Muscle of arm (tissue), 12 donors: ENCODE measurements around the gene HLA-DMB. TPM values are rescaled to one million over a fixed set of nuclear protein-coding genes. Genes with fewer than 3 reads are reported as not detected.

Experiments
- DNase-seq: peaks from one replicate; pipeline ENCODE4 v3.0.0-alpha.2; 2013
- polyA plus RNA-seq, 12 donors: library from polyadenylated mRNA; unstranded; fragments of 120-200 nt; gene quantifications; one replicate each; pipeline ENCODE4 v1.2.1, GENCODE V29; 2013; ENCODE audit not compliant: insufficient read length in 12 of 12

The HLA-DMB gene
- polyA plus RNA-seq, 12 donors = 3.0 to 15.7 (median 3.8) TPM; not detected in 1

- DNase-seq = no peak
These were observed 9.6 kb downstream of the HLA-DMB start for GRCh38 chr6:32931211-32931610.

- no peak for DNase-seq
These were observed 18.7 kb downstream of the HLA-DMB start for GRCh38 chr6:32922083-32922482.

DNA sequence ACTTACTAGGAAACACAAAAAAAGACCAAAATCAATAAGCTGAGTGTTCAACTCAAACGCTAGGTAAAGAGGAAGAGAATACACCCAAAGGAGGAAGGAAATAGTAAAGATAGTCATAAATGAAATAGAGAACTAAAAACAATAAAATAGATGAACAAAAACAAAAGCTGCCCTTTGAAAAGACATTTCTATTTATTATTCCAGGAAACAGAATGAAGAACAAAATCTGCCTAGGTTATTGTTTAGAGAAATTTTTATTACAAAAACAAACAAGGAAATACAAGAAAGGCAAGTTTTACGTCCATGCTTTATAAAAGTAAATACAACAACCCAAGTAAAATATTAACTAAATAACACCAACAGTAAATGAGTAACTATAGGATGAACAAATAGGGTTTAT, 20.1 kb downstream of the HLA-DMB start:
- no peak for DNase-seq

DNA sequence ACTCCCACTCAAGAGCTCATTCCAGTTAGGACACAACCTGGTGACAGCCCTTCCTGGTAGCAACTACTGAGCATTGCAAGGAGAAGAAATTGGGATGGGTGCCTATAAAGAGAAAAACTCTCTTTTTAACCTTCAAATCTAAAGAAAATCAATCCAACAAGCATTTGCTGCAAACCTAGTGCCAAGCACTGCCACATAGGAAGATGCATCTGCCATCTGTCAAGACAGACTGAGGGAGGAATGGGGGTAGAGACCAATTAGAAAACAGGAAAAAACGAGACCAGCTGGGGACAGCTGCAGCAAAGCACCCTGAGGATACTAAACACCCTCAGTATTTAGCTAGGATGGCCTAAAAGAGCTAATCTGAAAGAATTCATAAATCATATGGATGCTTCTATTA, 27.9 kb downstream of the HLA-DMB start:
- DNase-seq = no peak

GRCh38 chr6:32908897-32909296, 31.9 kb downstream of the HLA-DMB start:
- DNase-seq = no peak

DNA sequence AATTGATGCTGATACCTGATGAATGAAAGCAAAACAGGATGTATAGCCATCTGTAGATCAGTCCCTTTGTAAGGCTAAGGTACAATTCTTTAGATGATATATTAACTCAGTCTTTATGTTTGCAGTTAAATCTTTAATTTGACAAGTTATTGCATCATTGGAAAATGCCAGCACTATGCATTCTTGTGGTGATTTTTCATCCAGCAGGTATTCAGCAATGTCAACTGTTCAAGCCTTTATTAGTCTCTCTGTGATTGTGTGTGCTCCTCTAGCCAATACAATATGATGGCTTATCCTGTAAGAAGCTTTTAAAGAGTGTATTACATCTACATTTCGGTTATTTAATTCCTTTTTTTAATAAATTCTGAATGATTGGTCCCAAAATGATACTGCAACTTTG, 34.3 kb downstream of the HLA-DMB start:
- no peak for DNase-seq

DNA sequence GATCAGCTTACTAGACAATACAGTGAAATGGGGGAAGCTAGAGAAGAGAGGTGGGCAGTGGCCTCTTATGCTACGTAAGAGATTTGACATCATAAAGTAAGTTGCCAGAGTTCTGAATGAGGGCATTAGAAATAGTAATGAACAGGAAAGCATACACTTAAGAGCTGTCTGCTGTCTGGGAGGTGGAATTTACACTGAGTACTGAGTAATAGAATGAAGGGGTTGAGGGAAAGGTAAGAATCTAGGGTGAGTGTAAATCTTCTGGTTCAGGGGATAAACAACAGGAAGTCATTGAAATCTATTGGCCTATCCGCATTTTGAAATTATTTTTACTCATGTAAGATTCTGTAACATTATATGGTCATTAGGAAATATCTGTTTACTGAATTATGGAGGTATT, 35.8 kb downstream of the HLA-DMB start:
- no peak for DNase-seq

DNA sequence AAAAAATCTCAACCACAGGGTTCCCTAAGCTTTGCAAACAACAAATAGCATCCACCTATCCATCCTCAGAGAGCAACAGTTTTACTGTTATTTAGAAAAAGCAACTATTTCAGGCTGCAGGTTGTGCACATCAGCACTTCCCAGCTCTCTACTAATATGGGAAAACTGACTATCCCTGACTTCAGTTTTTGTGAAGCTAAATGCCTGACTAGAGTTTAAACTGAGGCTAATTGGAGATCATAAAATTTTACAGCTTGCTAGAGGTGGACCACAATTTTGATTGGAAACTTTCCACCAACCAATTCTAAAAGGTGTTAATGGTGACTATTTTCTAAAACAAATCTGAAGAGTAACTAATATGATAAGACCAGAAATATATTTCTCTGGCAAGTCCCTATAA, 36.9 kb downstream of the HLA-DMB start:
- DNase-seq = no peak

- DNase-seq = no peak
These were observed 45.9 kb downstream of the HLA-DMB start for GRCh38 chr6:32895006-32895345.

GRCh38 chr6:32894085-32895005, 46.5 kb downstream of the HLA-DMB start:
- DNase-seq = peak; percentile 97

DNA sequence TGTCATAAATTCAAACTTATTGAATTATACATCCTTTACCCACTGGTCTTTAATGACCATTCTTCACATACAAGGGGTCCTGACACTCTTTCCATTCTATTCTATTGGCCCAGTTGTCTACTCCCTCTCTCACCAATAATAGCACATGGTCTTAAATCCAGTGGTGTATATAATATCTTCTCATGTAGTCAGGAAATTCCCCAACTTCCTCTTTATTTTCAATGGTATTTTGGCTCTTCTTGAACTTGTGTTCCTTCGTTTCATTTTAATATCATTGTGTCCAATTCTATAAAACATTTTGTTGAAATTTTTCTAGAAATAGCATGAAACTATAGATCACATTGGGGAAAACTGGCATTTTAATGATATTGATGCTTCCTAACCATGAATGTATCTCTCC, 50.0 kb downstream of the HLA-DMB start:
- DNase-seq = no peak

DNA sequence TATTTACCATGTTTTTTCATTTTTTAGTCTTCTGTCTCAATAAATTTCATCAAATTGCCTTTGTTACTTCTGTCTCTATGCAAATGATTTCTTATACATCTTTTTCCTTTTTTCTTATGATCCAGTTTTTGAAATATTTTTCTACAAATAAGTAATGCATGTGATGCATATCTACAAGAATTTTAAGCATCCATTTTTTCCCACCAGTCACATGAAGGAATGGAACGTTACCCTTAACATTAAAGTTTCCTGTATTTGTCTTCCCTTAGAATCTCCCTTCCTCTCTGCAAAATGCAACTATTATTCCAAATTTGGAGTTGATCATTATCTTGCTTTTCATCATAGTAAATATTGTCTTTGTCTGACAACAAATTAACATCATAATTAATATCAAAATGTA, 51.3 kb downstream of the HLA-DMB start:
- DNase-seq = no peak

DNA sequence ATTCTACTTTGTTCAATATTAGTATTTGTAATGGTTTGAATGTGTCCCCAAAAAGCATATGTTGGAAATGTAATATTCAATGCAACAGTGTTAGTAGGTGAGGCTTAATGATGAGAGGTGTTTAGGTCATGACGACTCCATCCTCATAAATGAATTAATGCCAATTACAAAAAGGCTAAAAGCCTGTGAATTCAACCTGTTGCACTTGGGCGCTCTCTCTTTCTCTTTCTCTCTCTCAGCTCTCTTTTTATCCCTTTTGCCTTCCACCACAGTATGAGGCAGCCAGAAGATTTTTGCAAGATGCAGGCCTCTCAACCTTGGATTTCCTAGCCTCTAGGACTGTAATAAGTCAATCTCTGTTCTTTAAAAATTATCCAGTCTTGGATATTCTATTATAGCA, 52.3 kb downstream of the HLA-DMB start:
- no peak for DNase-seq

DNA sequence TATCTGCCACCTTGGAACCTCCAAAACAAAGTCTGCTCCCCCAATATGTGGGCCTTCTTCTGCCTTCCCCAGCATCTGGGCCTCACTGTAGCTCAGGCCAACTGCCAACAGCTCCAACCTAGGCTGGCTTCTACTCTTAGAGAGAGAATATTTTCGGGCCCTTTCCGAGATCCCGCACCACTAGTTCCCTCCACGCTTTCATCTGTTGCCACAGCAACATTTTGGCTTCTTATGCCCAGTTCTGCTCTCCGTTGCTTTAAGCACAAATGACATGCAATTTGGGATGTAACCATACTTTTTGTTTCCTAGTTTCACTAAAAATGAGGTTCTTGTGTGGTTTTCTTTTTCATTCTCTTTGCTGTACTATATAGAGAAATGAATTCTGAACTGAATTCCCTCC, 53.2 kb downstream of the HLA-DMB start:
- DNase-seq = no peak

GRCh38 chr6:32886681-32887383, 54.0 kb downstream of the HLA-DMB start:
- no peak for DNase-seq

GRCh38 chr6:32885698-32886286, 55.0 kb downstream of the HLA-DMB start:
- peak; percentile 68 for DNase-seq

Other genes with a start within 250 kb of the HLA-DMB start
- gene HLA-DQA2, start 199.6 kb downstream of the HLA-DMB start, polyA plus RNA-seq = 1 to 10 TPM in 2 of 12 donors, under 1 TPM in 6, not detected in 4; 0.25 to 2.7 (median 0.57) TPM
- 1 to 10 TPM in 2 of 12 donors, under 1 TPM in 4, not detected in 6; 0.23 to 2.3 (median 0.56) TPM for gene HLA-DQB2, start 177.5 kb downstream of the HLA-DMB start, polyA plus RNA-seq
- 1 to 10 TPM in 1 of 12 donors, under 1 TPM in 4, not detected in 7; 0.19 to 1.3 (median 0.25) TPM for gene HLA-DOB, start 124.0 kb downstream of the HLA-DMB start, polyA plus RNA-seq
- 10 to 100 TPM in 1 of 12 donors, 1 to 10 TPM in 10, not detected in 1; 3.7 to 13.7 (median 5.8) TPM for gene TAP2, start 102.3 kb downstream of the HLA-DMB start, polyA plus RNA-seq
- 10 to 100 TPM in 11 of 12 donors, not detected in 1; 11.2 to 17.3 (median 12.8) TPM for gene PSMB8, start 97.0 kb downstream of the HLA-DMB start, polyA plus RNA-seq
- 10 to 100 TPM in 4 of 12 donors, 1 to 10 TPM in 7, not detected in 1; 6.5 to 13.6 (median 9.1) TPM for gene TAP1, start 87.3 kb downstream of the HLA-DMB start, polyA plus RNA-seq
- 10 to 100 TPM in 1 of 12 donors, 1 to 10 TPM in 10, not detected in 1; 2.5 to 27.2 (median 4.4) TPM for gene PSMB9, start 86.8 kb downstream of the HLA-DMB start, polyA plus RNA-seq
- gene HLA-DMA, start 12.1 kb upstream of the HLA-DMB start, polyA plus RNA-seq = 10 to 100 TPM in 2 of 12 donors, 1 to 10 TPM in 8, not detected in 2; 2.7 to 28.3 (median 5.0) TPM
- gene BRD2, start 27.6 kb upstream of the HLA-DMB start, polyA plus RNA-seq = 100 to 1,000 TPM; 144 to 876 (median 162) TPM
- 1 to 10 TPM in 6 of 12 donors, under 1 TPM in 5, not detected in 1; 0.41 to 8.0 (median 1.6) TPM for gene HLA-DOA, start 68.6 kb upstream of the HLA-DMB start, polyA plus RNA-seq
- gene HLA-DPA1, start 132.6 kb upstream of the HLA-DMB start, polyA plus RNA-seq = 10 to 100 TPM in 9 of 12 donors, 1 to 10 TPM in 2, not detected in 1; 7.6 to 44.7 (median 13.9) TPM
- gene HLA-DPB1, start 135.0 kb upstream of the HLA-DMB start, polyA plus RNA-seq = 10 to 100 TPM in 2 of 12 donors, 1 to 10 TPM in 9, not detected in 1; 2.9 to 29.8 (median 9.0) TPM